Peyer's patch (tissue), 4 donors: ENCODE results near the gene COL6A2. TPM values are rescaled to one million over a fixed set of nuclear protein-coding genes. Genes with fewer than 3 reads are reported as not detected.

Experiments used
- DNase-seq, 3 donors: peaks; one replicate each; pipeline ENCODE4 v3.0.0-alpha.2; 2017 to 2019
- H3K27ac ChIP-seq, 4 donors: fragments of 200-600 bp; sonication (generic); one replicate each; pipeline ENCODE4 v1.5.1; 2016 to 2019
- H3K27me3 ChIP-seq, 2 donors: fragments of 200-600 bp; sonication (generic); one replicate each; pipeline ENCODE4 v1.5.1; 2019
- H3K36me3 ChIP-seq, 3 donors: fragments of 200-600 bp; sonication (generic); one replicate each; pipeline ENCODE4 v1.5.1; 2016 to 2019
- H3K4me1 ChIP-seq, 4 donors: fragments of 200-600 bp; sonication (generic); one replicate each; pipeline ENCODE4 v1.5.1; 2016 to 2019
- H3K4me3 ChIP-seq, 4 donors: fragments of 200-600 bp; sonication (generic); 1 replicate in 3 of 4; 2 replicates in 1 of 4; pipeline ENCODE4 v1.5.1; 2016 to 2019; ENCODE audit warnings: mild to moderate bottlenecking in 1 of 4
- H3K9me3 ChIP-seq, 4 donors: fragments of 200-600 bp; sonication (generic); one replicate each; pipeline ENCODE4 v1.5.1; 2016 to 2019; ENCODE audit warnings: mild to moderate bottlenecking in 1 of 4
- CTCF ChIP-seq, 6 experiments: fragments of 450-650 bp in 4 of 6; fragments of 200-600 bp in 2 of 6; sonication (generic) in 1 of 6; IDR thresholded peaks; one replicate each; pipeline ENCODE4 v1.5.1; 2017 to 2019; ENCODE audit warnings: antibody characterized with exemption in 6 of 6, mild to moderate bottlenecking in 3 of 6, moderate library complexity in 1 of 6
- POLR2A ChIP-seq, 2 donors: fragments of 450-650 bp; IDR thresholded peaks; one replicate each; pipeline ENCODE4 v1.5.1; 2017; ENCODE audit warnings: antibody characterized with exemption in 2 of 2, mild to moderate bottlenecking in 2 of 2, moderate library complexity in 2 of 2
- total RNA-seq, 4 donors: library from RNA; depleted of rRNA; stranded (reverse); fragments of >200 nt; gene quantifications; one replicate each; pipeline ENCODE4 v1.1.0, GENCODE V29; 2016

The COL6A2 gene
- total RNA-seq, 4 donors from 2014 or later: 59.9 to 1,087 (median 166) TPM

- Histone ChIP-seq H3K4me1 (no peaks in the 10 kb centered on the region), H3K27ac (no peak overlapping the region), H3K27me3 (no peaks in the 10 kb centered on the region), H3K4me3 (no peak overlapping the region), H3K9me3 (peaks cover 0 to 5% (median 2%) of the 10 kb centered on the region in 4 donors), H3K36me3 (peaks cover 0 to 90% (median 0%) of the 10 kb centered on the region in 3 donors)
- DNase-seq: peak in 2 of 3 donors; percentile 29 to 43
- TF ChIP-seq CTCF (IDR thresholded peaks at IDR 0.05): no peak
- TF ChIP-seq POLR2A (IDR thresholded peaks at IDR 0.05): no peak
Measured at GRCh38 chr21:46118316-46119143, 20.6 kb downstream of the COL6A2 start.

- Histone ChIP-seq H3K4me1 (no peaks in the 10 kb centered on the region), H3K27ac (no peak overlapping the region), H3K36me3 (peaks cover 0 to 83% (median 0%) of the 10 kb centered on the region in 3 donors), H3K27me3 (no peaks in the 10 kb centered on the region), H3K4me3 (no peak overlapping the region), H3K9me3 (peaks cover 0 to 5% (median 2%) of the 10 kb centered on the region in 4 donors)
- TF ChIP-seq CTCF (IDR thresholded peaks at IDR 0.05) (no peak), POLR2A (IDR thresholded peaks at IDR 0.05) (no peak)
- DNase-seq: peak in 2 of 3 donors; percentile 33 to 45
Measured at GRCh38 chr21:46119144-46119636, 21.3 kb downstream of the COL6A2 start.

- H3K36me3 ChIP-seq: peaks cover 0 to 79% (median 0%) of the 10 kb centered on the region in 3 donors
- peaks cover 0 to 3% (median 2%) of the 10 kb centered on the region in 4 donors for H3K9me3 ChIP-seq
- H3K4me1 ChIP-seq: no peaks in the 10 kb centered on the region
- DNase-seq: peak in 1 of 3 donors; percentile 41
- no peaks in the 10 kb centered on the region for H3K27me3 ChIP-seq
- H3K4me3 ChIP-seq: no peak overlapping the region
- H3K27ac ChIP-seq: no peak overlapping the region
- TF ChIP-seq CTCF (IDR thresholded peaks at IDR 0.05) (no peak), POLR2A (IDR thresholded peaks at IDR 0.05) (no peak)
Measured at GRCh38 chr21:46119637-46120271, 21.8 kb downstream of the COL6A2 start.

GRCh38 chr21:46120301-46121285, 22.7 kb downstream of the COL6A2 start:
- no peak overlapping the region for H3K4me3 ChIP-seq
- H3K27ac ChIP-seq: peak overlapping the region in 1 of 4 donors; percentile 12
- no peaks in the 10 kb centered on the region for H3K27me3 ChIP-seq
- no peaks in the 10 kb centered on the region for H3K4me1 ChIP-seq
- H3K36me3 ChIP-seq: peaks cover 0 to 72% (median 0%) of the 10 kb centered on the region in 3 donors
- peak in 1 of 3 donors; percentile 26 for DNase-seq
- H3K9me3 ChIP-seq: no peaks in the 10 kb centered on the region
- TF ChIP-seq CTCF (IDR thresholded peaks at IDR 0.05) (no peak), POLR2A (IDR thresholded peaks at IDR 0.05) (no peak)
